Neural crest cell (in vitro differentiated cells): Measurements from ENCODE around the gene KIF9. TPM values are rescaled to one million over a fixed set of nuclear protein-coding genes. Genes with fewer than 3 reads are reported as not detected.
"Not testable (repeated sequence)": the region's sequence is repeated elsewhere in the genome, so short reads cannot be mapped to it uniquely, and the experiment has no call there.

Experiments used
- DNase-seq: peaks from one replicate; pipeline ENCODE4 v3.0.0; 2021; ENCODE audit warnings: low read depth, mixed read lengths, low spot score
- H3K27ac Mint-ChIP-seq: one replicate; pipeline ENCODE4 v1.8.0; 2021; ENCODE audit warnings: mild to moderate bottlenecking, mixed read lengths; ENCODE audit not compliant: unreplicated experiment
- H3K27me3 Mint-ChIP-seq: 2 replicates; pipeline ENCODE4 v1.8.0; 2021; ENCODE audit warnings: low read depth, mild to moderate bottlenecking, mixed read lengths
- H3K36me3 Mint-ChIP-seq: 2 replicates; pipeline ENCODE4 v1.8.0; 2021; ENCODE audit warnings: low read depth, mild to moderate bottlenecking, mixed read lengths
- H3K4me1 Mint-ChIP-seq: 2 replicates; pipeline ENCODE4 v1.8.0; 2021; ENCODE audit warnings: mixed read lengths
- H3K4me3 Mint-ChIP-seq: one replicate; pipeline ENCODE4 v1.8.0; 2021; ENCODE audit warnings: mild to moderate bottlenecking, mixed read lengths
- H3K9me3 Mint-ChIP-seq: 2 replicates; pipeline ENCODE4 v1.8.0; 2021; ENCODE audit warnings: mixed read lengths
- total RNA-seq: library from RNA; stranded (reverse); gene quantifications from 2 replicates; pipeline ENCODE4 v1.2.1, GENCODE V29; 2021
- TF ChIP-seq, protein P1 (sequence below): fragments of 200-600 bp; sonication (generic); conservative IDR thresholded peaks from 2 replicates; pipeline ENCODE4 v1.5.0; 2021; ENCODE audit warnings: antibody characterized with exemption, mild to moderate bottlenecking

The KIF9 gene
- total RNA-seq, 1 donor from 2014 or later: 7.1 TPM

- Mint-ChIP-seq H3K36me3 (no peaks in the 10 kb centered on the region), H3K4me3 (no peak overlapping the region), H3K27ac (peak overlapping the region; percentile 83), H3K27me3 (no peaks in the 10 kb centered on the region), H3K4me1 (no peaks in the 10 kb centered on the region), H3K9me3 (no peaks in the 10 kb centered on the region)
- no peak for DNase-seq
- TF ChIP-seq, protein P1, sequence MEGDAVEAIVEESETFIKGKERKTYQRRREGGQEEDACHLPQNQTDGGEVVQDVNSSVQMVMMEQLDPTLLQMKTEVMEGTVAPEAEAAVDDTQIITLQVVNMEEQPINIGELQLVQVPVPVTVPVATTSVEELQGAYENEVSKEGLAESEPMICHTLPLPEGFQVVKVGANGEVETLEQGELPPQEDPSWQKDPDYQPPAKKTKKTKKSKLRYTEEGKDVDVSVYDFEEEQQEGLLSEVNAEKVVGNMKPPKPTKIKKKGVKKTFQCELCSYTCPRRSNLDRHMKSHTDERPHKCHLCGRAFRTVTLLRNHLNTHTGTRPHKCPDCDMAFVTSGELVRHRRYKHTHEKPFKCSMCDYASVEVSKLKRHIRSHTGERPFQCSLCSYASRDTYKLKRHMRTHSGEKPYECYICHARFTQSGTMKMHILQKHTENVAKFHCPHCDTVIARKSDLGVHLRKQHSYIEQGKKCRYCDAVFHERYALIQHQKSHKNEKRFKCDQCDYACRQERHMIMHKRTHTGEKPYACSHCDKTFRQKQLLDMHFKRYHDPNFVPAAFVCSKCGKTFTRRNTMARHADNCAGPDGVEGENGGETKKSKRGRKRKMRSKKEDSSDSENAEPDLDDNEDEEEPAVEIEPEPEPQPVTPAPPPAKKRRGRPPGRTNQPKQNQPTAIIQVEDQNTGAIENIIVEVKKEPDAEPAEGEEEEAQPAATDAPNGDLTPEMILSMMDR: no peak
These were observed 36.3 kb upstream of the KIF9 start for GRCh38 chr3:47318916-47319315.

- not testable (repeated sequence) for H3K36me3 Mint-ChIP-seq, H3K9me3 Mint-ChIP-seq, H3K27me3 Mint-ChIP-seq, H3K27ac Mint-ChIP-seq, H3K4me1 Mint-ChIP-seq, H3K4me3 Mint-ChIP-seq, DNase-seq
These were observed 33.6 kb upstream of the KIF9 start for GRCh38 chr3:47316151-47316550.

GRCh38 chr3:47315069-47315647 lies 32.6 kb upstream of the KIF9 start:
- TF ChIP-seq, protein P1: no peak
- Mint-ChIP-seq H3K27ac (no peak overlapping the region), H3K36me3 (peaks cover 8% of the 10 kb centered on the region), H3K27me3 (no peaks in the 10 kb centered on the region), H3K4me3 (no peak overlapping the region), H3K9me3 (peaks cover 3% of the 10 kb centered on the region), H3K4me1 (no peaks in the 10 kb centered on the region)
- no peak for DNase-seq

- Mint-ChIP-seq H3K4me1 (no peaks in the 10 kb centered on the region), H3K9me3 (peaks cover 3% of the 10 kb centered on the region), H3K4me3 (no peak overlapping the region), H3K27ac (no peak overlapping the region), H3K27me3 (no peaks in the 10 kb centered on the region), H3K36me3 (peaks cover 11% of the 10 kb centered on the region)
- TF ChIP-seq, protein P1: no peak
- DNase-seq: no peak
These were observed 31.6 kb upstream of the KIF9 start for GRCh38 chr3:47314056-47314764.

DNA sequence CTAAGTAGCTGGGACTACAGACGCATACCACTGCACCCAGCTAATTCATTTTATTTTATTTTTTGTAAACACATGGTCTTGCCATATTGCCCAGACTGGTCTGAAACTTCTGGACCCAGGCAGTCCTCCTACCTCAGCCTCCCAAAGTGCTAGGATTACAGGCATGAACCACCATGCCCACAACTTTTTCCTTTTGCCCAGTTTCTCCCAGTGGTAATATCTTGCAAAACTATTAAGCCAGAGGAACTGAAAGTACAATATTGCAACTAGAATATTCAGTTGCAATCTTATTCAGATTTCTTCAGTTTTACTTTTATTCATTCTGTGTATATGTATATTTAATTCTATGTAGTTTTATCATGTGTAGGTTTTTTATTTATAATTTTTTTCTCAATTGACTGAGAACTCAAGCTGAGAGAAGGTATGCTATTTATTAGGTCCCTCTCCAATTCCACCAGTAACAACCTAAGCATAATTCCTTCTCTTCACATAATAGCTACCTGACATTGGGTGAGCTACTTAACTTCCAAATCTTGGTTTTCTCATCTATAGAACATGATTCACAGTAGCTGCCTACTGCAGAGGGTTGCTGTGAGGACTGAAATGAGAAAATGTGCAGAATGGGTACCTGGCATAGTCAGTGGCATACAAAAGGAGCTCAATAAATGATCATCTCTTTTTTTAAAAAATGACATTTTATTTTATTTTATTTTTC lies 30.9 kb upstream of the KIF9 start:
- Mint-ChIP-seq H3K4me1 (no peaks in the 10 kb centered on the region), H3K4me3 (no peak overlapping the region), H3K9me3 (peaks cover 3% of the 10 kb centered on the region), H3K36me3 (peaks cover 15% of the 10 kb centered on the region), H3K27me3 (no peaks in the 10 kb centered on the region), H3K27ac (no peak overlapping the region)
- no peak for DNase-seq
- TF ChIP-seq, protein P1: no peak

- Mint-ChIP-seq H3K36me3 (peaks cover 21% of the 10 kb centered on the region), H3K4me1 (no peaks in the 10 kb centered on the region), H3K27ac (no peak overlapping the region), H3K4me3 (no peak overlapping the region), H3K27me3 (no peaks in the 10 kb centered on the region), H3K9me3 (peaks cover 3% of the 10 kb centered on the region)
- no peak for DNase-seq
- TF ChIP-seq, protein P1: no peak
These were observed 27.8 kb upstream of the KIF9 start for GRCh38 chr3:47310391-47310790.

DNA sequence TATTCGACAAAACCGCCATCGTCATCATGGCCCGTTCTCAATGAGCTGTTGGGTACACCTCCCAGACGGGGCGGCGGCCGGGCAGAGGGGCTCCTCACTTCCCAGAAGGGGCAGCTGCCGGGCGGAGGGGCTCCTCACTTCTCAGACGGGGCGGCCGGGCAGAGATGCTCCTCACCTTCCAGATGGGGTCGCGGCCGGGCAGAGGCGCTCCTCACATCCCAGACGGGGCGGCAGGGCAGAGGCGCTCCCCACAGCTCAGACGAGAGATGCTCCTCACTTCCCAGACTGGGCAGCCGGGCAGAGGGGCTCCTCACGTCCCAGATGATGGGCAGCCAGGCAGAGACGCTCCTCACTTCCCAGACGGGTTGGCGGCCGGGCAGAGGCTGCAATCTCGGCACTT lies 26.6 kb upstream of the KIF9 start:
- peaks cover 24% of the 10 kb centered on the region for H3K36me3 Mint-ChIP-seq
- H3K4me3 Mint-ChIP-seq, H3K27me3 Mint-ChIP-seq, H3K4me1 Mint-ChIP-seq, H3K27ac Mint-ChIP-seq, H3K9me3 Mint-ChIP-seq, DNase-seq: not testable (repeated sequence)
